GM19324 (cell line): Measurements from ENCODE around the gene SLC30A1.
"Not testable (repeated sequence)": the region's sequence is repeated elsewhere in the genome, so short reads cannot be mapped to it uniquely, and the experiment has no call there.

Source experiments
- ATAC-seq: cut with Tn5 transposase; IDR thresholded peaks from one replicate; pipeline ENCODE4 v1.9.1; 2021; ENCODE audit warnings: mild to moderate bottlenecking, moderate library complexity; ENCODE audit not compliant: unreplicated experiment, low FRiP score

Gene SLC30A1

GRCh38 chr1:211551638-211552460, 27.1 kb downstream of the SLC30A1 start:
- no peak for ATAC-seq

GRCh38 chr1:211549092-211549711, 29.8 kb downstream of the SLC30A1 start:
- no peak for ATAC-seq

- no peak for ATAC-seq
These were observed 30.5 kb downstream of the SLC30A1 start for GRCh38 chr1:211548321-211549091.

GRCh38 chr1:211547710-211548109, 31.3 kb downstream of the SLC30A1 start:
- no peak for ATAC-seq

GRCh38 chr1:211546543-211546942, 32.4 kb downstream of the SLC30A1 start:
- ATAC-seq, result no peak

GRCh38 chr1:211543025-211543424, 35.9 kb downstream of the SLC30A1 start:
- ATAC-seq, result no peak

GRCh38 chr1:211541720-211542477, 37.1 kb downstream of the SLC30A1 start:
- ATAC-seq, result no peak

- no peak for ATAC-seq
These were observed 37.7 kb downstream of the SLC30A1 start for GRCh38 chr1:211541278-211541677.

- ATAC-seq, result not testable (repeated sequence)
These were observed 38.1 kb downstream of the SLC30A1 start for GRCh38 chr1:211540824-211541223.

GRCh38 chr1:211538287-211538686, 40.7 kb downstream of the SLC30A1 start:
- no peak for ATAC-seq

- no peak for ATAC-seq
These were observed 41.7 kb downstream of the SLC30A1 start for GRCh38 chr1:211537253-211537652.

GRCh38 chr1:211536606-211537005, 42.4 kb downstream of the SLC30A1 start:
- ATAC-seq, result no peak

GRCh38 chr1:211535346-211535745, 43.6 kb downstream of the SLC30A1 start:
- ATAC-seq, result no peak

GRCh38 chr1:211534545-211535291, 44.2 kb downstream of the SLC30A1 start:
- no peak for ATAC-seq

GRCh38 chr1:211532088-211532444, 46.9 kb downstream of the SLC30A1 start:
- ATAC-seq, result no peak

GRCh38 chr1:211531194-211532087, 47.5 kb downstream of the SLC30A1 start:
- no peak for ATAC-seq

- no peak for ATAC-seq
These were observed 48.9 kb downstream of the SLC30A1 start for GRCh38 chr1:211530102-211530501.

GRCh38 chr1:211529453-211529852, 49.5 kb downstream of the SLC30A1 start:
- ATAC-seq, result no peak

- ATAC-seq, result no peak
These were observed 50.0 kb downstream of the SLC30A1 start for GRCh38 chr1:211529011-211529410.
